Breast epithelium (tissue), 4 donors: ENCODE results near the gene SERGEF. TPM values are rescaled to one million over a fixed set of nuclear protein-coding genes. Genes with fewer than 3 reads are reported as not detected.

Experiments used
- DNase-seq, 2 donors: peaks; one replicate each; pipeline ENCODE4 v3.0.0-alpha.2; 2019; ENCODE audit warnings: low spot score in 2 of 2
- H3K27ac ChIP-seq, 2 donors: fragments of 200-600 bp; sonication (generic) in 1 of 2; one replicate each; pipeline ENCODE4 v1.5.1; 2016 to 2019; ENCODE audit warnings: mild to moderate bottlenecking in 1 of 2
- H3K27me3 ChIP-seq, 2 donors: fragments of 200-600 bp; sonication (generic) in 1 of 2; one replicate each; pipeline versions ENCODE4 v1.5.1 to v1.6.0; 2017 to 2019; ENCODE audit warnings: control low read depth in 1 of 2, mild to moderate bottlenecking in 1 of 2
- H3K36me3 ChIP-seq: fragments of 200-600 bp; one replicate; pipeline ENCODE4 v1.5.1; 2019
- H3K4me1 ChIP-seq, 2 donors: fragments of 200-600 bp; sonication (generic); one replicate each; pipeline ENCODE4 v1.5.1; 2016 to 2019; ENCODE audit warnings: control low read depth in 1 of 2
- H3K4me3 ChIP-seq, 3 donors: fragments of 200-600 bp; sonication (generic); 1 replicate in 2 of 3; 2 replicates in 1 of 3; pipeline ENCODE4 v1.5.1; 2016 to 2019; ENCODE audit warnings: mild to moderate bottlenecking in 3 of 3, moderate library complexity in 2 of 3
- H3K9me3 ChIP-seq, 2 donors: fragments of 200-600 bp; sonication (generic) in 1 of 2; one replicate each; pipeline ENCODE4 v1.5.1; 2016 to 2019; ENCODE audit warnings: control low read depth in 1 of 2
- POLR2A ChIP-seq: fragments of 450-650 bp; IDR thresholded peaks from one replicate; pipeline ENCODE4 v1.6.1; 2016; ENCODE audit warnings: antibody characterized with exemption, mild to moderate bottlenecking, moderate library complexity
- POLR2AphosphoS5 ChIP-seq, 3 donors: sonication (generic); formaldehyde crosslinking; IDR thresholded peaks; one replicate each; pipeline ENCODE4 v1.6.1; 2017; ENCODE audit warnings: antibody characterized with exemption in 3 of 3
- intact Hi-C: fragments of 100-400 bp; cut with DNase I; formaldehyde crosslinking; loops from one replicate; pipeline ENCODE4 v1.15.1; 2023; ENCODE audit warnings: low total_unique reads
- total RNA-seq, 3 donors: library from RNA; depleted of rRNA; stranded (reverse); fragments of >200 nt; gene quantifications; one replicate each; pipeline ENCODE4 v1.1.0, GENCODE V29; 2016
- TF ChIP-seq, protein P1 (sequence below), 3 donors: fragments of 450-650 bp; IDR thresholded peaks; one replicate each; pipeline ENCODE4 v1.5.1; 2016 to 2017; ENCODE audit warnings: antibody characterized with exemption in 3 of 3, mild to moderate bottlenecking in 3 of 3, moderate library complexity in 3 of 3

The SERGEF gene
- total RNA-seq, 3 donors from 2014 or later: 31.8 to 47.5 (median 41.9) TPM

- Histone ChIP-seq H3K27ac (peak overlapping the region; percentile 71 to 74), H3K4me1 (peaks cover 0 to 29% of the 10 kb centered on the region in 2 donors), H3K36me3 (no peaks in the 10 kb centered on the region), H3K4me3 (no peak overlapping the region), H3K27me3 (no peaks in the 10 kb centered on the region), H3K9me3 (no peaks in the 10 kb centered on the region)
- TF ChIP-seq, protein P1, sequence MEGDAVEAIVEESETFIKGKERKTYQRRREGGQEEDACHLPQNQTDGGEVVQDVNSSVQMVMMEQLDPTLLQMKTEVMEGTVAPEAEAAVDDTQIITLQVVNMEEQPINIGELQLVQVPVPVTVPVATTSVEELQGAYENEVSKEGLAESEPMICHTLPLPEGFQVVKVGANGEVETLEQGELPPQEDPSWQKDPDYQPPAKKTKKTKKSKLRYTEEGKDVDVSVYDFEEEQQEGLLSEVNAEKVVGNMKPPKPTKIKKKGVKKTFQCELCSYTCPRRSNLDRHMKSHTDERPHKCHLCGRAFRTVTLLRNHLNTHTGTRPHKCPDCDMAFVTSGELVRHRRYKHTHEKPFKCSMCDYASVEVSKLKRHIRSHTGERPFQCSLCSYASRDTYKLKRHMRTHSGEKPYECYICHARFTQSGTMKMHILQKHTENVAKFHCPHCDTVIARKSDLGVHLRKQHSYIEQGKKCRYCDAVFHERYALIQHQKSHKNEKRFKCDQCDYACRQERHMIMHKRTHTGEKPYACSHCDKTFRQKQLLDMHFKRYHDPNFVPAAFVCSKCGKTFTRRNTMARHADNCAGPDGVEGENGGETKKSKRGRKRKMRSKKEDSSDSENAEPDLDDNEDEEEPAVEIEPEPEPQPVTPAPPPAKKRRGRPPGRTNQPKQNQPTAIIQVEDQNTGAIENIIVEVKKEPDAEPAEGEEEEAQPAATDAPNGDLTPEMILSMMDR (IDR thresholded peaks at IDR 0.05): no peak
- no peak for TF ChIP-seq POLR2AphosphoS5 (IDR thresholded peaks at IDR 0.05)
- TF ChIP-seq POLR2A: no peak
- intact Hi-C loops: no loop called here
- no peak for DNase-seq
These were observed 199.3 kb downstream of the SERGEF start for GRCh38 chr11:17813391-17814059.

DNA sequence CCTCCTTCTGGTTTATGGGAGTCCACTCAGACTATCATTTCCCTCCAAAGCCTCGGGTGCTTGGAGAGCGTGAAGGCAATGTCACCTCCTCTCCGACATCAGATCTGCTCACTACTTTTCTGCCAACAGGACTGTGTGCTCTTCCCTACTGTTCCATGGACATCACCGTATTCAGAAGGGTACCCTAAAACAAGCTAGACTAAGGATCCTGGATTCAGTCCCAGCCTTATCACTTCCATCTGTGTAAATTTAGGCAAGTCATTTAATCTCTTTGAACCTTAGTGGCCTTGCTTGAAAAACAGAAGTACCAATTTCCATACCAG is 200.0 kb downstream of the SERGEF start:
- intact Hi-C loops: no loop called here
- DNase-seq: no peak
- H3K27me3 ChIP-seq: no peaks in the 10 kb centered on the region
- peaks cover 0 to 29% of the 10 kb centered on the region in 2 donors for H3K4me1 ChIP-seq
- no peaks in the 10 kb centered on the region for H3K36me3 ChIP-seq
- H3K9me3 ChIP-seq: no peaks in the 10 kb centered on the region
- no peak for TF ChIP-seq POLR2A
- TF ChIP-seq POLR2AphosphoS5 (IDR thresholded peaks at IDR 0.05): no peak
- peak overlapping the region; percentile 71 to 74 for H3K27ac ChIP-seq
- H3K4me3 ChIP-seq: no peak overlapping the region

DNA sequence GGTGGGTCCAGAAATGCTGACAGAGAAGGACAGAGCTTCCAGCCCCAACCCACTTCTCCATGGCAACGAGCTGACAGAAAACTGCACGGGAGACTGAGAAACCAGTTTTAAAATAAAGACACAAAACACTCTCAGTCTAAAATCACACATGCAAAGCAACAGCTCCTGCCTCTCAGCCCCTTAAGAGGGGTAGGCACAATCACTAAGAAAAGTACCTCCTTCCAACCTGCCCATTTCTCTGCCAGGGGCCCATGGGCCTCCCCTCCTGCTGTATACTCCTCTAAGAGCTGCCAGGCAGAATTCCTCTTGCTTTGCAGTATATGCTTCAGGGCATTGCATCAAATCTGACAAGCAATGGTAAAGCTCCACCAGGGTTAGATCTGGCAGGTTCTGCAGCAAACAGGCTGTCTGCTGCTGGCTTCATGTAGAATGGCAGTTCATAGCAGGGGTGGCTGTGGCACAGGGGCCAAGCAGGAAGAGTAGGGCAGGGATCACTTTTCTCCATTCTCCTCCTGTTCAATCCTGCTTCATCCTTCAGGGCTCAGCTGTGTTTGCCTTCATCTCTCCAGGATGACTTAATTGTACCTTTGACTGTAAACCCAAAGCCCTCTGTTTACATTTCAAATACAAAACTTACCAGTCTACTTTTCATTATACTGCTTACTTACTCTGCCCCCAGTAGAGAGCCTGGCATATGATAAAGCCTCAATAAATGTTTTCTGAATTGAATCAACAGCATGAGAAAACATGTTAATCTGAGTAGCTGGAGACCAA is 200.6 kb downstream of the SERGEF start:
- Histone ChIP-seq H3K27ac (peak overlapping the region; percentile 71 to 74), H3K27me3 (no peaks in the 10 kb centered on the region), H3K9me3 (no peaks in the 10 kb centered on the region), H3K4me1 (peaks cover 0 to 29% of the 10 kb centered on the region in 2 donors), H3K36me3 (no peaks in the 10 kb centered on the region), H3K4me3 (no peak overlapping the region)
- intact Hi-C loops: no loop called here
- TF ChIP-seq POLR2A (no peak), POLR2AphosphoS5 (IDR thresholded peaks at IDR 0.05) (no peak)
- TF ChIP-seq, protein P1 (IDR thresholded peaks at IDR 0.05): no peak
- DNase-seq: no peak

- Histone ChIP-seq H3K27me3 (no peaks in the 10 kb centered on the region), H3K36me3 (no peaks in the 10 kb centered on the region), H3K27ac (peak overlapping the region in 1 of 2 donors; percentile 2), H3K4me3 (no peak overlapping the region), H3K4me1 (peaks cover 0 to 29% of the 10 kb centered on the region in 2 donors), H3K9me3 (no peaks in the 10 kb centered on the region)
- TF ChIP-seq, protein P1 (IDR thresholded peaks at IDR 0.05): no peak
- TF ChIP-seq POLR2A (no peak), POLR2AphosphoS5 (IDR thresholded peaks at IDR 0.05) (no peak)
- DNase-seq: no peak
- intact Hi-C loops: no loop called here
These were observed 201.5 kb downstream of the SERGEF start for GRCh38 chr11:17811352-17811751.

DNA sequence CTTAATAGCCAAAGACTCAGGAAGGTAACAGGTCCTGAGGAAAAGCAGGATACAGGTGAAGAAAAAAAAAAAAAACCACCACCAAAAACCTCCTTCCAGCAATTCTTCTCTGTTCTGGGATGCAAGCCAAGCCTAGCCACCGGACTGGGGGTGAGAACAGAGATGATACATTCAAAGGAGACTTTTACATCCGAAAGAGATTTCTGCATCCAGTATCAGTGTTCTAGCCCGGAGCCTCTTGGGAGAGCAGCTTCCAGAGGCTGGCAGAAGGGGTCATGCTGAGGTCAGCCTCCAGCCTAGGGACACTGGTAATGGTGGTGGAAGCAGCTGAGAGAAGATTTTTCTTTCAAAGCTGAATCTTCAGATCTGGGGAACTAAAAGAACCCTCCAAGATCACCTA is 202.1 kb downstream of the SERGEF start:
- Histone ChIP-seq H3K4me3 (no peak overlapping the region), H3K4me1 (peaks cover 0 to 29% of the 10 kb centered on the region in 2 donors), H3K27ac (no peak overlapping the region), H3K27me3 (no peaks in the 10 kb centered on the region), H3K36me3 (no peaks in the 10 kb centered on the region), H3K9me3 (no peaks in the 10 kb centered on the region)
- intact Hi-C loops: no loop called here
- no peak for DNase-seq
- no peak for TF ChIP-seq POLR2A
- TF ChIP-seq, protein P1 (IDR thresholded peaks at IDR 0.05): no peak
- TF ChIP-seq POLR2AphosphoS5 (IDR thresholded peaks at IDR 0.05): no peak
